Measurements from ENCODE around the gene TBC1D2B.

The TBC1D2B gene

GRCh38 chr15:78050826-78051225 is 26.7 kb downstream of the TBC1D2B start:
- TF ChIP-seq EZH2 (optimal IDR thresholded peaks at IDR 0.05; ENCODE audit: low read depth, low read length), result no peak
- Histone ChIP-seq H3K9ac (ENCODE audit: low read length) (no peak overlapping the region), H3K27me3 (replicated peaks; ENCODE audit: insufficient read depth, low read length) (no peaks in the 10 kb centered on the region), H3K9me2 (replicated peaks; ENCODE audit: insufficient read depth, low read length) (no peaks in the 10 kb centered on the region), H3K4me1 (ENCODE audit: low read length) (peaks cover 40% of the 10 kb centered on the region), H3K4me2 (ENCODE audit: low read depth, low read length) (0 out of 2 replicates have a peak overlapping the region, but pooled peaks have one; percentile 7), H3K36me3 (replicated peaks; ENCODE audit: insufficient read depth, low read length) (0 out of 2 replicates have a peak, but pooled peaks cover 3% of the 10 kb centered on the region), H3K4me3 (ENCODE audit: low read length) (no peak overlapping the region), H3K9me3 (replicated peaks; ENCODE audit: insufficient read depth, low read length) (no peaks in the 10 kb centered on the region), H4K20me1 (ENCODE audit: insufficient read depth, low read length) (no peaks in the 10 kb centered on the region), H3K79me2 (ENCODE audit: low read length) (peaks cover 31% of the 10 kb centered on the region), H2AFZ (ENCODE audit: low read length) (no peak overlapping the region), H3K27ac (ENCODE audit: low read length) (peak overlapping the region; percentile 25; the same call in 1 of the 2 replicates), H3F3A (ENCODE audit: insufficient read depth, low read length) (0 out of 2 replicates have a peak, but pooled peaks cover 4% of the 10 kb centered on the region)
- no peak for DNase-seq

DNA sequence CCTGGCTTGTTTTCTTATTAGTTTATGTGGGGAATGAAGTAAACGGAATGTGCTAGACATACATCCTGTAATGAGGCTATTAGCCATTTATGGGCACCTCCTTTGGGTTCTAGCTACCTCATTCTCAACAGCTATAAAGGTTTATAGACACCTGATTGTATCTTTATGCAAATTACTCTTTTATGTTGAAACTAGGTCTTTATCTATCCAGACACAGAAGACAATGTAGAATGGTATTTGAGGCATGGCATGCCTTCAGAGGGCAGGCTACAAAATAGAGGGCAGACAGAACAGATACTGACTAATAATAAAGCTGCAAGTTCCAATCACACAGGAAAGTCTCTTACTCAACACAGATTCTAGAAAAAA is 27.1 kb downstream of the TBC1D2B start:
- H3F3A ChIP-seq (ENCODE audit: insufficient read depth, low read length), result 0 out of 2 replicates have a peak, but pooled peaks cover 7% of the 10 kb centered on the region
- H3K9ac ChIP-seq (ENCODE audit: low read length), result no peak overlapping the region
- TF ChIP-seq EZH2phosphoT487 (IDR thresholded peaks at IDR 0.05; ENCODE audit: low read length) (no peak), EZH2 (optimal IDR thresholded peaks at IDR 0.05; ENCODE audit: low read depth, low read length) (no peak)
- TF ChIP-seq, protein P1, sequence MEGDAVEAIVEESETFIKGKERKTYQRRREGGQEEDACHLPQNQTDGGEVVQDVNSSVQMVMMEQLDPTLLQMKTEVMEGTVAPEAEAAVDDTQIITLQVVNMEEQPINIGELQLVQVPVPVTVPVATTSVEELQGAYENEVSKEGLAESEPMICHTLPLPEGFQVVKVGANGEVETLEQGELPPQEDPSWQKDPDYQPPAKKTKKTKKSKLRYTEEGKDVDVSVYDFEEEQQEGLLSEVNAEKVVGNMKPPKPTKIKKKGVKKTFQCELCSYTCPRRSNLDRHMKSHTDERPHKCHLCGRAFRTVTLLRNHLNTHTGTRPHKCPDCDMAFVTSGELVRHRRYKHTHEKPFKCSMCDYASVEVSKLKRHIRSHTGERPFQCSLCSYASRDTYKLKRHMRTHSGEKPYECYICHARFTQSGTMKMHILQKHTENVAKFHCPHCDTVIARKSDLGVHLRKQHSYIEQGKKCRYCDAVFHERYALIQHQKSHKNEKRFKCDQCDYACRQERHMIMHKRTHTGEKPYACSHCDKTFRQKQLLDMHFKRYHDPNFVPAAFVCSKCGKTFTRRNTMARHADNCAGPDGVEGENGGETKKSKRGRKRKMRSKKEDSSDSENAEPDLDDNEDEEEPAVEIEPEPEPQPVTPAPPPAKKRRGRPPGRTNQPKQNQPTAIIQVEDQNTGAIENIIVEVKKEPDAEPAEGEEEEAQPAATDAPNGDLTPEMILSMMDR (IDR thresholded peaks at IDR 0.05; ENCODE audit: low read length), result no peak
- H3K4me1 ChIP-seq (ENCODE audit: low read length), result peaks cover 36% of the 10 kb centered on the region
- no peaks in the 10 kb centered on the region for H3K9me2 ChIP-seq (replicated peaks; ENCODE audit: insufficient read depth, low read length)
- no peaks in the 10 kb centered on the region for H3K27me3 ChIP-seq (replicated peaks; ENCODE audit: insufficient read depth, low read length)
- peaks cover 27% of the 10 kb centered on the region for H3K79me2 ChIP-seq (ENCODE audit: low read length)
- H4K20me1 ChIP-seq (ENCODE audit: insufficient read depth, low read length), result no peaks in the 10 kb centered on the region
- H3K36me3 ChIP-seq (replicated peaks; ENCODE audit: insufficient read depth, low read length), result 0 out of 2 replicates have a peak, but pooled peaks cover 3% of the 10 kb centered on the region
- H3K4me3 ChIP-seq (ENCODE audit: low read length), result no peak overlapping the region
- no peak overlapping the region for H2AFZ ChIP-seq (ENCODE audit: low read length)
- DNase-seq, result no peak
- peak overlapping the region; percentile 25; the same call in 1 of the 2 replicates for H3K27ac ChIP-seq (ENCODE audit: low read length)
- peak overlapping the region; percentile 5; the same call in 1 of the 2 replicates for H3K4me2 ChIP-seq (ENCODE audit: low read depth, low read length)
- no peaks in the 10 kb centered on the region for H3K9me3 ChIP-seq (replicated peaks; ENCODE audit: insufficient read depth, low read length)

DNA sequence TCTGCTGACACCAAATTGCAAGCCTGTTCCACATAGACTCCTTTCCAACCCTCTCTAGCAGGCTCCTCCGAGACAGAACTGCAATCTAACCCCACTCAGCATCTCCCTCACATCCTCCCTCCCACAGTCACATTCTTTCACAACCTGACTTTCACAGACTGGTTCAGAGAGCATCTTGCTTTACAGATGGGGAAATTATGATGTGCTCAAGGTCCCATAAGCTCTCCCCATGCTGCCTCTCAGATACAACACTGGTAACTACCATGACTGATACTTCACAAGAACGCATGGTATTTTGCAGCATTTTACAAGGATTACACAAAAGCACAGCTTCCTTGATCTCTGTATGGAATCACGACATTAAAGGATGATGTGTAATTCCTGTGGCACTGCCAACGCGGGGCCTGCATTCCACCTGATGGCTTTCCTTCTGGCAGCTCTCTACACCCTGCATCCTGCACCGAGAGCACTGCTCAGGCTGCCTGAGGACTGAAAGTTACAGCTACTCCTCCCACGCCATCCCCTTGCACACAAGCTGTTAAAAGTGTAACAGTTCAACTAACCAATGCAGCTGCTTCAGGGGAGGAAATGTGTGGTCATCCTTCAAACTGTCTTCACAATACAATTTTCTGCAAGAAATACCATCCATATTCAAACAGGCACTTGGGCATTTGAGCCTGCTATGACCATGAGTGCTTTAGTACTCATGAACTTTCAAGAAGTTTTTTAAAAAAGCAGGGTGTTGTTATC is 27.6 kb downstream of the TBC1D2B start:
- no peaks in the 10 kb centered on the region for H3K27me3 ChIP-seq (replicated peaks; ENCODE audit: insufficient read depth, low read length)
- no peaks in the 10 kb centered on the region for H4K20me1 ChIP-seq (ENCODE audit: insufficient read depth, low read length)
- 0 out of 2 replicates have a peak, but pooled peaks cover 3% of the 10 kb centered on the region for H3K36me3 ChIP-seq (replicated peaks; ENCODE audit: insufficient read depth, low read length)
- H2AFZ ChIP-seq (ENCODE audit: low read length), result no peak overlapping the region
- TF ChIP-seq EZH2phosphoT487 (IDR thresholded peaks at IDR 0.05; ENCODE audit: low read length) (no peak), EZH2 (optimal IDR thresholded peaks at IDR 0.05; ENCODE audit: low read depth, low read length) (no peak)
- TF ChIP-seq, protein P1 (IDR thresholded peaks at IDR 0.05; ENCODE audit: low read length), result no peak
- no peaks in the 10 kb centered on the region for H3K9me3 ChIP-seq (replicated peaks; ENCODE audit: insufficient read depth, low read length)
- H3K4me2 ChIP-seq (ENCODE audit: low read depth, low read length), result peak overlapping the region; percentile 5; the same call in 1 of the 2 replicates
- H3K9me2 ChIP-seq (replicated peaks; ENCODE audit: insufficient read depth, low read length), result no peaks in the 10 kb centered on the region
- peaks cover 22% of the 10 kb centered on the region for H3K79me2 ChIP-seq (ENCODE audit: low read length)
- no peak overlapping the region for H3K9ac ChIP-seq (ENCODE audit: low read length)
- no peak overlapping the region for H3K4me3 ChIP-seq (ENCODE audit: low read length)
- peaks cover 33% of the 10 kb centered on the region for H3K4me1 ChIP-seq (ENCODE audit: low read length)
- peak overlapping the region; percentile 25; the same call in 1 of the 2 replicates for H3K27ac ChIP-seq (ENCODE audit: low read length)
- peak; percentile 49 for DNase-seq
- 0 out of 2 replicates have a peak, but pooled peaks cover 8% of the 10 kb centered on the region for H3F3A ChIP-seq (ENCODE audit: insufficient read depth, low read length)

GRCh38 chr15:78048628-78048920 is 28.9 kb downstream of the TBC1D2B start:
- 0 out of 2 replicates have a peak, but pooled peaks cover 8% of the 10 kb centered on the region for H3F3A ChIP-seq (ENCODE audit: insufficient read depth, low read length)

More at GRCh38 chr15:78048628-78048920, 28.9 kb downstream of the TBC1D2B start:
- H3K4me2 ChIP-seq (ENCODE audit: low read depth, low read length), result no peak overlapping the region
- H3K9me2 ChIP-seq (replicated peaks; ENCODE audit: insufficient read depth, low read length), result no peaks in the 10 kb centered on the region
- no peak overlapping the region for H3K4me3 ChIP-seq (ENCODE audit: low read length)
- no peak overlapping the region for H2AFZ ChIP-seq (ENCODE audit: low read length)
- TF ChIP-seq, protein P1 (IDR thresholded peaks at IDR 0.05; ENCODE audit: low read length), result no peak
- TF ChIP-seq EZH2phosphoT487 (IDR thresholded peaks at IDR 0.05; ENCODE audit: low read length) (no peak), EZH2 (optimal IDR thresholded peaks at IDR 0.05; ENCODE audit: low read depth, low read length) (no peak)
- no peaks in the 10 kb centered on the region for H3K9me3 ChIP-seq (replicated peaks; ENCODE audit: insufficient read depth, low read length)
- H3K4me1 ChIP-seq (ENCODE audit: low read length), result peaks cover 33% of the 10 kb centered on the region
- peaks cover 10% of the 10 kb centered on the region for H3K79me2 ChIP-seq (ENCODE audit: low read length)
- H3K27ac ChIP-seq (ENCODE audit: low read length), result no peak overlapping the region
- H3K9ac ChIP-seq (ENCODE audit: low read length), result no peak overlapping the region
- H3K27me3 ChIP-seq (replicated peaks; ENCODE audit: insufficient read depth, low read length), result no peaks in the 10 kb centered on the region
- no peak for DNase-seq
- H3K36me3 ChIP-seq (replicated peaks; ENCODE audit: insufficient read depth, low read length), result 0 out of 2 replicates have a peak, but pooled peaks cover under 1% of the 10 kb centered on the region
- H4K20me1 ChIP-seq (ENCODE audit: insufficient read depth, low read length), result no peaks in the 10 kb centered on the region
